ENCODE data around the gene PCDHA1.
"Not testable (repeated sequence)": the region's sequence is repeated elsewhere in the genome, so short reads cannot be mapped to it uniquely, and the experiment has no call there.

The PCDHA1 gene

GRCh38 chr5:140828362-140828737 is 42.4 kb downstream of the PCDHA1 start:
- Histone ChIP-seq H3K27ac (ENCODE audit: extremely low read depth, low read depth, low read length) (no peak overlapping the region), H3K4me1 (ENCODE audit: control insufficient read depth, insufficient read depth, low read length) (no peaks in the 10 kb centered on the region), H3K9me3 (ENCODE audit: control insufficient read depth, insufficient read depth, low read depth, low read length) (no peaks in the 10 kb centered on the region), H3K4me3 (ENCODE audit: low read depth, low read length) (no peak overlapping the region), H3K36me3 (ENCODE audit: control insufficient read depth in 2 of 2, insufficient read depth in 1 of 2, low read length in 2 of 2) (no peaks in the 10 kb centered on the region)
- ChIA-PET CTCF (no interaction called here), POLR2A (no interaction called here)
- TF ChIP-seq ZNF629 (tag by site-specific recombination; IDR thresholded peaks at IDR 0.05): no peak

- POLR2A ChIA-PET; H3K36me3 ChIP-seq (ENCODE audit: control insufficient read depth in 2 of 2, insufficient read depth in 1 of 2, low read length in 2 of 2); H3K4me3 ChIP-seq (ENCODE audit: low read depth, low read length); H3K4me1 ChIP-seq (ENCODE audit: control insufficient read depth, insufficient read depth, low read length); H3K9me3 ChIP-seq (ENCODE audit: control insufficient read depth, insufficient read depth, low read depth, low read length); H3K27ac ChIP-seq (ENCODE audit: extremely low read depth, low read depth, low read length): not testable (repeated sequence)
- CTCF ChIA-PET: interaction anchor here (0.8 to 0.9 kb wide), 2 partner anchors 12 to 31 kb away, joined by 3 read pairs; no protein-coding TSS in a partner anchor
Observed at GRCh38 chr5:140829511-140830501, 43.9 kb downstream of the PCDHA1 start.

- H3K9me3 ChIP-seq (ENCODE audit: control insufficient read depth, insufficient read depth, low read depth, low read length): no peaks in the 10 kb centered on the region
- no peaks in the 10 kb centered on the region for H3K36me3 ChIP-seq (ENCODE audit: control insufficient read depth in 2 of 2, insufficient read depth in 1 of 2, low read length in 2 of 2)
- no peak within 1 kb of the TSS for H3K27ac ChIP-seq (ENCODE audit: extremely low read depth, low read depth, low read length)
- H3K4me3 ChIP-seq (ENCODE audit: low read depth, low read length): no peak within 1 kb of the TSS
- CTCF ChIA-PET: interaction anchor here (1.1 kb wide), 1 partner anchor 35 kb away, joined by 3 read pairs; the partner anchor contains the start of gene PCDHA11
- POLR2A ChIA-PET: no interaction called here
- no peaks in the 10 kb centered on the region for H3K4me1 ChIP-seq (ENCODE audit: control insufficient read depth, insufficient read depth, low read length)
- TF ChIP-seq PRDM6 (tag by site-specific recombination; IDR thresholded peaks at IDR 0.05): no peak
- TF ChIP-seq ZNF654 (tag by site-specific recombination; IDR thresholded peaks at IDR 0.05; ENCODE audit: low read depth): peak; percentile 12; the same call in 1 of the 2 replicates
Observed at GRCh38 chr5:140833993-140834392, 48.1 kb downstream of the PCDHA1 start, which contains the start of gene PCDHA7. Gene PCDHA7 (plus strand): TSS chr5:140834269. CDS start chr5:140834384, 115 bp downstream.

- not testable (repeated sequence) for H3K4me3 ChIP-seq (ENCODE audit: low read depth, low read length)
- CTCF ChIA-PET: interaction anchor here (1.1 kb wide), 1 partner anchor 34 kb away, joined by 3 read pairs; the partner anchor contains the start of gene PCDHA11
Observed at GRCh38 chr5:140834439-140835008, 48.6 kb downstream of the PCDHA1 start.

GRCh38 chr5:140835622-140836510 is 49.9 kb downstream of the PCDHA1 start:
- Histone ChIP-seq H3K27ac (ENCODE audit: extremely low read depth, low read depth, low read length) (no peak overlapping the region), H3K9me3 (ENCODE audit: control insufficient read depth, insufficient read depth, low read depth, low read length) (no peaks in the 10 kb centered on the region), H3K4me1 (ENCODE audit: control insufficient read depth, insufficient read depth, low read length) (no peaks in the 10 kb centered on the region), H3K4me3 (ENCODE audit: low read depth, low read length) (no peak overlapping the region), H3K36me3 (ENCODE audit: control insufficient read depth in 2 of 2, insufficient read depth in 1 of 2, low read length in 2 of 2) (no peaks in the 10 kb centered on the region)
- POLR2A ChIA-PET: no interaction called here
- CTCF ChIA-PET: interaction anchor here (0.5 to 0.6 kb wide), 2 partner anchors 74 to 448 kb away, joined by 3 to 6 read pairs; no protein-coding TSS in a partner anchor
- TF ChIP-seq ZNF394 (tag by site-specific recombination; IDR thresholded peaks at IDR 0.05; ENCODE audit: borderline replicate concordance) (no peak), ZNF366 (tag by site-specific recombination; conservative IDR thresholded peaks at IDR 0.05) (no peak), ZNF677 (tag by site-specific recombination; IDR thresholded peaks at IDR 0.05) (no peak), ZSCAN5A (tag by site-specific recombination; IDR thresholded peaks at IDR 0.05) (no peak), SETDB1 (IDR thresholded peaks at IDR 0.05; ENCODE audit: insufficient read length, low read length) (no peak), ZSCAN23 (tag by site-specific recombination; IDR thresholded peaks at IDR 0.05) (no peak), ZNF426 (tag by site-specific recombination; IDR thresholded peaks at IDR 0.05) (no peak), ZNF274 (IDR thresholded peaks at IDR 0.05; ENCODE audit: low read length) (no peak), ZNF274 (tag by site-specific recombination; IDR thresholded peaks at IDR 0.05; ENCODE audit: borderline replicate concordance) (no peak), ZNF488 (tag by site-specific recombination; IDR thresholded peaks at IDR 0.05) (no peak), ZNF140 (tag by site-specific recombination; IDR thresholded peaks at IDR 0.05) (no peak), ZSCAN30 (tag by site-specific recombination; IDR thresholded peaks at IDR 0.05) (no peak), HOXC10 (CRISPR knock-in tag; IDR thresholded peaks at IDR 0.05) (no peak)

More at GRCh38 chr5:140834439-140835008, 48.6 kb downstream of the PCDHA1 start:
- H3K9me3 ChIP-seq (ENCODE audit: control insufficient read depth, insufficient read depth, low read depth, low read length); H3K36me3 ChIP-seq (ENCODE audit: control insufficient read depth in 2 of 2, insufficient read depth in 1 of 2, low read length in 2 of 2); POLR2A ChIA-PET; H3K27ac ChIP-seq (ENCODE audit: extremely low read depth, low read depth, low read length); H3K4me1 ChIP-seq (ENCODE audit: control insufficient read depth, insufficient read depth, low read length): not testable (repeated sequence)
